GM19395 (cell line): Measurements from ENCODE around the gene FAM8A1.

Experiments used
- ATAC-seq: cut with Tn5 transposase; IDR thresholded peaks from one replicate; pipeline ENCODE4 v1.9.1; 2021; ENCODE audit warnings: mild to moderate bottlenecking, moderate library complexity; ENCODE audit not compliant: unreplicated experiment

FAM8A1 gene

GRCh38 chr6:17600527-17601385 lies 654 bp downstream of the FAM8A1 start:
- ATAC-seq = peak; percentile 65

- no peak for ATAC-seq
Observed at GRCh38 chr6:17601386-17601703, 1.2 kb downstream of the FAM8A1 start.

GRCh38 chr6:17602888-17603287 lies 2.8 kb downstream of the FAM8A1 start:
- no peak for ATAC-seq

GRCh38 chr6:17606606-17607005 lies 6.5 kb downstream of the FAM8A1 start:
- no peak for ATAC-seq

GRCh38 chr6:17610835-17611234 lies 10.7 kb downstream of the FAM8A1 start:
- no peak for ATAC-seq

- ATAC-seq = no peak
Observed at GRCh38 chr6:17612048-17612447, 11.9 kb downstream of the FAM8A1 start.

GRCh38 chr6:17615794-17616193 lies 15.7 kb downstream of the FAM8A1 start:
- no peak for ATAC-seq

GRCh38 chr6:17621003-17621402 lies 20.9 kb downstream of the FAM8A1 start:
- ATAC-seq = peak; percentile 87

- no peak for ATAC-seq
Observed at GRCh38 chr6:17622144-17622543, 22.0 kb downstream of the FAM8A1 start.

- ATAC-seq = no peak
Observed at GRCh38 chr6:17624396-17624795, 24.3 kb downstream of the FAM8A1 start.

- peak; percentile 79 for ATAC-seq
Observed at GRCh38 chr6:17628873-17629272, 28.8 kb downstream of the FAM8A1 start.

- ATAC-seq = no peak
Observed at GRCh38 chr6:17629824-17630510, 29.9 kb downstream of the FAM8A1 start.

- ATAC-seq = no peak
Observed at GRCh38 chr6:17630511-17631073, 30.5 kb downstream of the FAM8A1 start.

GRCh38 chr6:17632934-17633333 lies 32.8 kb downstream of the FAM8A1 start:
- no peak for ATAC-seq

GRCh38 chr6:17633465-17634188 lies 33.5 kb downstream of the FAM8A1 start:
- no peak for ATAC-seq

GRCh38 chr6:17635568-17635967 lies 35.5 kb downstream of the FAM8A1 start:
- no peak for ATAC-seq

GRCh38 chr6:17638212-17638715 lies 38.2 kb downstream of the FAM8A1 start:
- no peak for ATAC-seq

- ATAC-seq = no peak
Observed at GRCh38 chr6:17640477-17640917, 40.4 kb downstream of the FAM8A1 start.

- ATAC-seq = no peak
Observed at GRCh38 chr6:17648745-17649144, 48.6 kb downstream of the FAM8A1 start.

- no peak for ATAC-seq
Observed at GRCh38 chr6:17650656-17651309, 50.7 kb downstream of the FAM8A1 start.
